GM18867 (cell line): ENCODE results near the gene CSNK2A3.

Source experiments
- ATAC-seq: cut with Tn5 transposase; IDR thresholded peaks from one replicate; pipeline ENCODE4 v1.9.1; 2021; ENCODE audit warnings: mild to moderate bottlenecking, moderate library complexity; ENCODE audit not compliant: unreplicated experiment

CSNK2A3 gene

DNA sequence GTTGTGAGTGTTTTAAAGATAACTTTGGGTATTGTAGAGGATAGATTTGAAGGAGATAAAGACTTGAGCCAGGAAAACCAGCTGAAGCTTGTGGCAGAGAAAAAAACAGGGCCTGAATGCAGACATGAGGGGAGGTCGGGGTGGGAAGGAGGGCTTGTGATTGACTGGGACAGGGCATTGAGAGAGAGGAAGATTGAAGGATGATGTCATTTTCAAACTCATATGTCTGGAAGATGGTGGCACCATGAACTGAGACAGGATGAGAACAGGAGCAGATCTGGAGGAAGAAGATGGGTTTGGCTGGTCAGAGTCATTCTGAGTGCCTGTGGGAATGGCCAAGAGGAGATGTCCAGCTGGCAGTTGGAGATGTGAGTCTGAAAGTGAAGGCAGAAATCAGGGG, 14.7 kb downstream of the CSNK2A3 start:
- ATAC-seq = no peak

DNA sequence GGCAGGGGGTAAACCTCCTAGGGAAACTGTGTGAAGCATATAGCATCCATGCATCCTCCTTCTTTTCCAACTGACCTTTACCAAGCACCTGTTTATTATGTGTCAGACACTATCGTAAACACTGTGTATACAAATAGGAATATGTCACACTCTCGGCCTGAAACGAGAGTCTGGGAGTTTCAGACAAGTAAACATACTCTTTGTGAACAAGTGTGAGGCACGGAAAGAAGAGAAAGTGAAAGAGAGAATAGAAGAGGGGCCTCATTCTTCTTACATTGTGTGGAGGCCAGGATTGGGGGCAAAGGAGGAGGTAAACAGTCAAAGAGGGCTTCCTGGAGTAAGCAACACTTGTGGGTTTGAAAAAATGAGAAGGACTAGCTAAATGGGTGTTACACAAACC, 16.4 kb downstream of the CSNK2A3 start:
- ATAC-seq = no peak

DNA sequence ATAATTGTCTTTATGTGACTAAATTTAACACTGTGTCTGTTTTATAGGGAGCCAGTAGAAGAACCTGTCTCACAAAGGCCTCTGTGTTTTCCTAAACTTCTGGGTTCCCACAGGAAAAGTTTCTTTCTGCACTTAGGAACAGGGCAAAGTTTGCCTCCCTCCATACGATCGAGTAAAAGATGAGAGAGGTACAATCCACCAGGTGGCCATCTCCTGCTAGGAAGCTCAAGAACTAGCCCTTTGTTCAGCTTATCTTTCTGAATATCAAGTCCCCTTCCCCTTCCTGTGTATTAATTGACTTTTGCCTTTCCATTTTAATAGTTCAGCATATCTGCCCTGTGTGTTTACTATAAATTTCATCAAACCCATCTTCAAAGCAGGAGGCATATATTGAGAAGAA, 18.0 kb downstream of the CSNK2A3 start:
- ATAC-seq = no peak

DNA sequence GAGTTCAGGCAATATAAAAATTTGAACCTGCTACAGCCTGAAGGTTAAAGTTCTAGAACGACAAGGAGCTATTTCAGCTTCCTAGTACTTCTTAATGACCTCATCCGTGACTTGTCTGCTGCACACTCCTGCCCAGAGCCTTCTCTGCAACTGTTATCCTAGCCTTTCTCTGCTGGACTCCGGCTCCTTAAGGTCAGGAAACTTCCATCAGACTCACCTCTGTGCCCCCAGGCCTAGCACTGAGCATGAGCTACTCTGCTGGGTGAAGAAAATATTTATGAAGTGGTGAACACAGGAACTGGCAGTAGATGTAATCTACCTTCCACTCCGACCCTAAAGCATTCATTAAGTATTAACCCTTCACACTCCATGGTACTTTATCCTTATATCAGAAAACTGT, 18.4 kb downstream of the CSNK2A3 start:
- ATAC-seq = no peak

DNA sequence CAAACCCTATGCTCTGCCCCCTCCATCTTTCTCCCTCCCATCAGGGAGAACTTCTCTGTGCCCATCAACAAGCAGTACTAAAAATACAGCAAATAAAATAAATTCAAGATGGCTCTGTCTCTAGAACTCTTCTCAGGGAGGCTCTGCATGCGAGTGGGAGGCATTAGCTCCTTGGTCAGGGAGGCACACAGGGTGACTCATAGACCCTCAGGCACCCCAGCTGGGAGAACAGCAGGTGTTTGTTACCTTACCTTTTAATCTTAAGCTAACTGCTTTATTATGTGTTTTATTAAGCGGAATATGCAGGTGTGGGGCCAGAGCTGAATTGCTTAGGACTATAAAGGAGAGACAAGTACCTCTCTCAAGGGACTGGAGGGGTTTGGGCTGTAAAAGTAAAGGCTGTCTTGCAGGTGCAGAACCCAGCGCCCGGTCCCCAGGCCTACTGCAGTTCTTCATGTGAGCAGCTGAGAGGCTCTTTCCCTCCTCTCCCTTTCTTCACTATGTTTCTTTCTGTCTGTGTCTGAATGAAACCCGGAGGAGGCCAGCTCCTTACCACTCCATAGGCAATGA, 20.8 kb downstream of the CSNK2A3 start:
- no peak for ATAC-seq

DNA sequence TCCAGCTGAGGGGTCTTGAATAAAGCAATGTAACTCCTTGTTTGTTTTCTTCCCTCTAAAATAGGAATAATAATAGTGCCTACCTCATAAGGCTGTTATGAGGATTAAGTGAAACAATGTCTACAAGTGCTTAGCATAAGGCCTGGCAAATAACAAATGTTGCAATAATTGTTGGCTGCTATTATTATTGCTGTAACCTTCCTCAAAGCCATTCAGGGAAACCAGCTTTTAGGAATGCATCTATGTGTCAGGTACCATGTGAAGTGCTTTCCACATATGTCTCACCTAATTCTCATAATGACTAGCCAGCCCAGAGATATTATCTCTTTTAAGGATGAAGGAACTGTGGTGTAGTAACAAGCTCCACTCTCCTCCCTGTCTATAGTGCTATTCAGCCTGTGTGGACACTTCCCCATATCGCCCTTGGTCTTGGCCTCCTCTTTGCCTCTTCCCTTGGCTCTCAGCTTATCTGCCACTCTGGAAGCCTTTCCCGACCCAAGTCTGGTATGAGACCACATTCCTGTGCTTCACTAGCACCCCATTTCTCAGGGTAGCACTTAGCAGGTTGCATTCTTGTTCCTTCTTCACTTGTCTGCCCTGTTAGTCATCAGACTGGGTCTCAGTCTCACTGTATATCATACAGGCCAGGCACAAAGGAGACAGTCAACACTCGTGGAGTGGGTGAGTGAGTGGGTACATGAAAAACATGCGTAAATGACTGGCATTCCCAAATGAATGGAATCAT, 23.8 kb downstream of the CSNK2A3 start:
- no peak for ATAC-seq

DNA sequence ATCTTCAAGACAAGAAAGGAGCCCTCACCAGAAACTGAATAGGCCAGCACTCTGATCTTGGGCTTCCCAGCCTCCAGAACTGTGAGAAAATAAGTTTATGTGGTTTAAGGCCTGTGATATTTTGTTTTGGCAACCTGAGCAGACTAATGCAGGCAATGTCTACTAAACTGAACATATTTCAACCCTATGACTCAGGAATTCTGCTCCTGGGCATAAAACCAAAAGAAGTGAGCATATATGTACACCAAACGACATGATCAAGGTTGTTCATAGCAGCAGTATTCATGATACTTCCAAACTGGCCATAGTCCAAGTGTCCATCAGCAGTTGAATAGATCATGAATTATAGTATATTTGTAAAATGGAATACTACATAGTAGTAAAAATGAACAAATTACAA, 29.0 kb downstream of the CSNK2A3 start:
- ATAC-seq = no peak

DNA sequence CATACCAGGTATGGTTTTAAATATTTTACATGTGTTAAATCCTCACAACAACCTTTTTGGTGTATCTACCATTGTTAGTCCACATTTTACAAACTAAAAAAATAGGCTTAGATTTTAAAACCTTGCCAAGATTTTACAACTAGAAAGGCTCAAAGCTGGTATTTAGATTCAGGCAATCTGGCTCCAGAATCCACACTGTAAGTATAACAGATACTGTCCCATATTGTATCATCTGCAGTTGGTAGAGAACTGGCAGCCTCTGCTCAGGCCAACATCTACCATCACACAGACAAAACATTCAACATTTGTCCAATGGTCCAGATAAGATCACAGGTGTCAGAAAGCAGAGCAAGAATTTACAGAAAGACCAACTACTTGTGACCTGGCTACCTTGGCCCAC, 30.9 kb downstream of the CSNK2A3 start:
- ATAC-seq = no peak

DNA sequence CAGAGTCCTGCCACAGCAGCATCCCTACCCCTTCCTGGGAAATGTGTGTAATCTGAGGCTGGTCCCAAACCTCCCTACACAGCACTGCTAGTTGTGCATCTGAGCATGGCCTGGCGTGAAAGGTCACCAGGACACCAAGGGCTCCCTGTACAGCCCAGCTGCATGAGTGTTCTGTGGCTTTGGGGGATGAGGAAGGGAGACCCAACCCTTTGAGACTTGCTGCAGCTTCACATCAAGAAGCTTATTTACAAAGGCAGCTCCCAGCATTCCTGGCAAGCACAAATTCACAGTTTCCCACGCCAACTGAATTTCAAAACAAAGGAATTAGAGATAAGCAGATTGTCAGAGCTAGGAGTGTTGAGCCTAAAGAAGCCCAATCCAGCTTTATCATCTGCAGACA, 32.2 kb downstream of the CSNK2A3 start:
- ATAC-seq = no peak

DNA sequence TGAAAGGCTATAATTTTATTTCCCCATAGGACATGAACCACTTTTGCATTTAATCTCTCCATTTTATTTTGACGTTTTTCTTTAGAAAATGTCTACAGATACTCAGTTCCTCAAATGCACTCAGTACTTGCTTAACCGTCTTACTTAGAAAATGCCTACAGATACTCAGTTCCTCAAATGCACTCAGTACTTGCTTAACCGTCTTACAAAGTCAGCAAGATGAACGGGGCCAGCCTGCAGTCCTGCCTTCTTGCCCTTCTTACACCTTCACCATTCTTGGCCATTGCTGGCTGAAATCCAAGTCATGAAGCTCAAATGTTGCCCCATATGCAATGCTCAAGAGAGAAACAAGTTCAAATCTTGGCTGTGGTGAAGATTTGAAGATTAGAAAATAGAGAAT, 34.1 kb downstream of the CSNK2A3 start:
- peak; percentile 64 for ATAC-seq

DNA sequence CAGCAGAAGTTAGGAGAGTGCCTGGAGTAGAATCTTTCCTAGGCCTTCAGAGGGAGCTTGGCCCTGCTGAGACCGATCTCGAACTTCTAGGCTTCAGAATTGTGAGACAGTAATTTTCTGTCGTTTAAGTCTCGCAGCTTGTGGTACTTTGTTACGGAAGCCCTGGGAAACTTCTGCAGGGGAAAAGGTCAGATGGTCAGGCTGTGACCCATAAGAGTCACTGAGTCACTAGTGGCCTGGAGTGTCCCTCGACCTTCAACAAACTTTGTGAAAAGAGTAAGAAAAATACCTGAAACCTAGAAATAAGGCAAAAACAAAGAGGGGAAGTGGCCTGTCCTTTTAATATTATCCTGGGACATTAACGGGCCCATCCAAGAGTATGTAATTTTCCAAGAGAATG, 34.6 kb downstream of the CSNK2A3 start:
- no peak for ATAC-seq

DNA sequence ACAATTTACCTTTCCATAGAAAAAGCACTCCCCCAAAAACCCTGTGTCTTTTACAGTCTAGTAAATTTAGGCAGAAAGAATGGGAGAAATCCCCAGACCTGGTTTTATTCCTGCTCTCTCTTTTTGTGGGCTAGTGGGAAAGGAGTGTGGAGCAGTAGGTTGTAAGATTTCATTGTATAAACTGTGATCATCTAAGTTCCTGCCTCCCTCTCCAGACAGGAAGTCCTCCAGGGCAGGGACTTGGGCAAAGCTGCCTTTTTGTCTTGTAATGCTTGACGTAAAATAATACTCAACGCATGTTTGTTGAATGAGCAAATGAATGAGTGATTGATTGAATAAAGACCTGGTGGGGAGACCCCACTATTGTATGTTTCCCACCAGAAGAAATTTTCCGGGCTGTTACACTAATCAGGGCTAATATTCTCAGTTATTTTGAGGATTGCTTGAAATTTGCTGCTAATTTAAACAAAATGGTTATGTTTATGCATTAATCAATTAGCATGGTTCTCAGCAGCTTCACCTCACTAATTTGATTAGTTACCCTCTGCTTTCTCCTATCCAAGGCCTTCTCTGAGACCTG, 36.3 kb downstream of the CSNK2A3 start:
- no peak for ATAC-seq

DNA sequence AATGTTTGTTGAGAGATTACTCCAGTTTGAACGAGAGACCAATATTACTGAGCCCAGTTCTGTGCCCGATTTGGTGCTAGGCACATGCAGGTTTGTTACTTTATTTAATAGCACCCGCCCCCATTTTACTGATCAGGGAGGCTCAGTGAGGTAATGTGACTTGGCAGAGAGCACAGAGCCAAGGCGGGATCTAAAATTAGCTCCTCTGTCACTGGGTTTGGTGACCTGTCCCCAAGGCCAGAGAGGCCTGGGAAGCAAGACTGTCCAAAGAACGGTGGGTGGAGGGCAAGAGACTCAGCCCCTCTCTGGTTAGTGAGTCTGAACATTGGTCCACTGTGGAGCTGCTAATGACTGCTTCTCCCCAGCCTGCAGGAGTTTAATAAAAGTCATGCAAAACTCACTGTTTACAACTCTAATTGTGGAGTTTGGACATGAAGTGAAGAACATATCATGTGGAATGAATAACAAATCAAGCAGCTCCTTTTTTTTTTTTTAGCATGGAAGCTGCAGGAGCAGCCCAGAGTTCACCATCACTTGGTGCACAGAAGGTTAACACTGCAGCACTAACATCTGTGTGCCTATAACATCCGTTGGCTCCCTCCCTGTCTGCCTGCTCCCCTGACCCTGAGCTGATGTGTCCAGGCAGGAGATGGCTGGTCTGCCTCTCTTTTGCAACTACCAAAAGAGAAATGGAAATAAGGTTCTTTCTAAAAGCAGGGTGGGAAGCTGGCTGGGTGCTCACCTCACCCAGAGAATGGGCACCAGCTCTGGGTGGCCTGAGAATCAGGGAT, 39.0 kb downstream of the CSNK2A3 start:
- ATAC-seq = no peak

DNA sequence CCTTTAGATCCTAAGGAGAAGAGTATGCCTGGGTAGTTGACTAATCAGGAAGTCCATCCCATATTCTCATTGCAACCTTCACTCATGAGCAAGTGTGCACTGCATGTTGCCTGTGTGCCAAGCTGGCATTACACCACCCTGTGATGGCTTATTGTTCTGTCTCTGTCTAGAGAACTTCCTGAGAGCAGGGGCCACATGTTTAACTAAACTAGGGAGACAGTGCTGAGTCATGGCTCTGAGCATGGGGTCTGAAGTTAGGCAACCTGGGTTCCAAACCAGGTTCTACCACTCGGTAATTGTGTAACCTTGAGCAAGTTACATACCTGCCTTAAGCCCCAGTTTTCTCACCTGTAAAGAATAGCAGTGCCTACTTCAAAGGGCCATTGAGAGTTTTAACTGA, 39.6 kb downstream of the CSNK2A3 start:
- ATAC-seq = no peak

DNA sequence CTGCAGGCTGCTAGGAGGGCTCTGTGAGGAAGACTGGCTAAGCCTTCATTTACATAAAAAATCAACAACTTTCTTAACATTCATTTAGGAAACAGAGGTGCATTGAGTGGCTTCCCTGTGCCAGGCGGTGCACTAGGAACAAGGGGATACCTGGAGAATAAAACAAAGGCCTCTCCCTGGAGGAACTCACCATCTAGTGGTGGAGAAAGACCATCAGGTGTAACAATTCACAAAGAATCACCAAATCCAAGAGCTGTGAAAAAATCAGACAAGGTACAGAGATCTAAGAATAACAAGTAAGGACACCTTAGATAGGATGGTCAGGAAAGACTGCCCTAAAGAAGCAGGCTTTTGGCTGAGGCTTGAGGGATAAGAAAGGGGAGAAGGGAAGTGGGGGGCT, 40.3 kb downstream of the CSNK2A3 start:
- no peak for ATAC-seq

DNA sequence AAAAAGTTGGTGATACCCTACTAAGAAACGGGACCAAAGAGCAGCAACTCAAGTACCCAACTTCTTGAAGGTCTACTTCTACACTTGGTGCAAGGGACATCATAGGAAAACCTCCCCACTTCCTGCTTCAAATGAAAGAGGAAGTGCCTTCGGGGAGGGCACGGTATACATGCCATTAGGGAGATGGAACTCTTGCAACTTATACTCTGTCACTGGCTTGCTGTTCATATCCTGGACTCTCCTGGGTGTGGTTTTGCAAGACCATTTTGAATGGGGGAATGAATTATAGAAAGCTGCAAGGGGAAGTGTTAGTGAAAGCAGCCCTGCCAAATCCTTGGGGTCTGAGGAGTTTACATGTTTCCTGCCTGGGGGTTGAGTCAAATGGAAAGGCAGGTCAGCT, 41.9 kb downstream of the CSNK2A3 start:
- no peak for ATAC-seq

DNA sequence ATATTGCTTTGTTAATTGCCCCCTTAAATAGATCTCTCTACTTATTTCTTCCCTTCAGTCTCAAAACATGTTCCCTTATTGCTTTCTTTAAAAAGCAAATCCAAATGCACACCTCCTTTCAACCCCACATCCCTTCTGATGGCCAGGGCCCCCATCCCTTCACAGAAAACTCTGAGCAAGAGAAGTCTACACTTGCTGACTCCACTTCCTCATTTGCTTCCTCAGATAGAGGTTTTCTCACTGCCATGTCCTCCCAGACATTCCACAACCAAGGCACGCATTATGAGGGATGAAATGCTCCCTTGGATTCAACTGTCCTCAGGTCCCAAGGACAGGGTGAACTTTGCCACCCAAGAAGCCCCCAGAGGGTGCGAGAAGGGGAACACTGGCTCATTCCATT, 43.1 kb downstream of the CSNK2A3 start:
- no peak for ATAC-seq

DNA sequence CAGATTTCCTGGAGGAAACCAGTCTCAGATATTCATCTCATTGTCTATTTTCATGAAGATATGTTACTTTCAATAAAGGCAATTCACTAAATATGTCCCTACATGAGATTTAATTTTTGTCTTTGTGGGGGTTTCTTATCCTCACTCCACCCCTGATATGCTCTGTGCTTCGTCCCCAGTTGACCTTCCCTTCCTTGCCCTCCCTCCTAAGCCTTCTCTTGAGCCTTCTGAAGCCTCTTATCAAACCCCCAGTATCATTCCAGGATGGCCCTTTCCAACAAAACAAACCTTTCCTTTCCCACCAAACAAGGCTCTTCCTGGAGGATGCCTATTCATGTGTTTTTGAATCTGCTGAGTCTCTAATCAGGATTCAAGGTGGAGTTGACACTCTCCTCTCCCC, 44.8 kb downstream of the CSNK2A3 start:
- no peak for ATAC-seq

DNA sequence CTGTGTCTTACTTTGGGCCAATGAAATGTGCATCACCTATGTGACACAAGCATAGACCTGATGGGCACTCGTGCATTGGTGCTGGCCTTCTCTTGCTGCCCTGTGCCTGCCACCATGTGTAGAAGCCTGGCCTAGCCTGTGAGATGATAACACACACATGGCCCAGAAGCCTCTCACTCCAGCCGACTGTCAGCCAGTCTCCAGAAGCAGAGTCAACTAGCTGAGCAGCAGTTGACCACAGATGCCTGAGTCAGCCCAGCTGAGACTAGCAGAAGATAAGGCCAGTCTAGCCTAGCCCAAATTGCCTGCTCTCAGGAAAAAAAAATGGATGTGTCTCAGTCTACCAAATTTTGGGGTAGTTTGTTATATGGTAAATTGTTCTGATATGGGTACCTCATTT, 46.2 kb downstream of the CSNK2A3 start:
- no peak for ATAC-seq

DNA sequence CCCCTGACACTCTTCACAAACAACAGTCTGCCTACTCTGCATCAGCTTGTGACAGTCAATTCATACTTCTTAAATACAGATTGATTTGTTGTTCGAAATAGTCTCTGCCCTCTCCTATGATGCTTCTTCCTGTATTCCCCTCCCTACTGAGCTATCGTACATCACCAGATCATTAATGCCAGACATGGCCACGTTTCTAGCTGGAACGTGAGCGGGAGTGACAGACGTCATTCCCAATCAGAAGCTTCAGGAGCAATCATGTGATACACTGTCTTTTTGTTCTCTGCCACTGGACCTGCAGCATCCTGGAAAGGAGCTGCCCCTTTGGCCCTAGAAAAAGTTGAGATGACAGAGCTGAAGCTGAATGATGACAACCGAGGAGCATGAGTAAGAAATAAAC, 48.5 kb downstream of the CSNK2A3 start:
- no peak for ATAC-seq

DNA sequence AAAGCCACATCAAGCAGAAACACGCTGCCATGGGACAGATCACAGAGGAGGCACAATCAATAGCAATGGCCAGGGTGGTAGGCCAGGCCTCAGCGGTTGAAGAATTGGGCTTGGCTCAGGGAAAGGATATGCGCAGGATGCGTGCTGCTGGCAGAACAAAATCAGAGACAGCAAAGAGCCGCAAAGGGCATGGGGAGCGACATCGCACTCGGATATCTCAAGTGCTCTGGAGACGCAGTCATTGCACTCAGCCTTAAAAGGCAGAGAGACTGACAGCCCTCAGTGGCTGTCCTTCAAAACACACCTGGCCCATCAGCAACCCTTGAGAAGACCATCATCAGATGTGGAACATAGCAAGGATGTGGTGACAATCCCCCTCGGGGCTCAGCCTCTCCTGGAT, 50.5 kb downstream of the CSNK2A3 start:
- no peak for ATAC-seq
